GM12801 (cell line): Measurements from ENCODE around the gene CDIPT.

Experiments used
- CTCF ChIP-seq: IDR thresholded peaks from one replicate; pipeline ENCODE4 v1.5.1; 2011; ENCODE audit warnings: control low read depth; ENCODE audit not compliant: insufficient read length; ENCODE audit errors: extremely low read depth

CDIPT gene

GRCh38 chr16:29862383-29862883 is 593 bp downstream of the CDIPT start:
- TF ChIP-seq CTCF, result no peak

DNA sequence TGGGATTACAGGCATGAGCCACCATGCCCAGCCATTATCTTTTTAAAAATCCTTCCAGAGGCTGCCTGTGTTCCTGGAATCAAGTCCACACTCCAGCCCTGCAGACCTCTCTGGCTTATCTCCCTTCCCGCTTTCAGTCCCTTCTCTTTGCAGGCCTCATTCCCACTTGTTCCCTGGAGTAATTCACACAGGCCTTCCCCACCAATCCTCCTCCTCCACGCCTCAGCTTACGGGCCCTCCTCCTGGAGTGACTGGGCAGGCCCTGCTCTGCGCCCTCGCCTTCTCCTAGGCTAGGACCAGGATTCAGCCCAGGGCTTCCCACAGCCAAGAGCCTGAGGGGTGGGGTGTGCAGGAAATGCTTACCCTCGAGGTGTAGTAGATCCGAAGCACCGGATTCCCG is 2.8 kb downstream of the CDIPT start:
- no peak for TF ChIP-seq CTCF

GRCh38 chr16:29858974-29859373 is 4.1 kb downstream of the CDIPT start:
- no peak for TF ChIP-seq CTCF

GRCh38 chr16:29858149-29858849 is 4.7 kb downstream of the CDIPT start:
- no peak for TF ChIP-seq CTCF

DNA sequence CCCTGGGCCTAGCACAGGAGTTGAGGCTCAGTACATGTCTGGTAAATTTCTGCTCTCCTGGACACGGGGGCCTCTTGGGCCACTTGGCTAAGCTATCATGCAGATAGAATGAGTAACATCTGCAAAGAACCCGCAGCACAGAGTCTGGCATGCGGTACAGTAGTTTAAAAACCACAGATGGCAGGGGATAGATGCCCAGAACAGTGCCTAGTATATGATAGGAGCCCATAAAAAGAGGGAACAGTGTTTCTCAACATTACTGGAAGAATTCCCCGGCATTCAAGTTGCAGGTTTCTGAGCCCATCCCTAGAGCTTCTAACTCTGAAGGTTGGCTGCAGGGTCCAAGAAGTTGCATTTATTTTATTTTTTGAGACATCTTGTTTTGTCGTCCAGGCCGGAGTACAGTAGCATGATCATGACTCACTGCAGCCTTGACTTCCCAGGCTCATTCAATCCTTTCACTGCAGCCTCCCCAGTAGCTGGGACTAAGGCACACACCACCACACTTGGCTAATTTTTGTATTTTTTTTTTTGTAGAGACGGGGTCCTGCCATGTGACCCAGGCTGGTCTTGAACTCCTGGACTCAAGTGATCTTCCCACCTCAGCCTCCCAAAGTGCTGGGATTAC is 5.8 kb downstream of the CDIPT start:
- TF ChIP-seq CTCF, result no peak

GRCh38 chr16:29854520-29855100 is 8.4 kb downstream of the CDIPT start:
- no peak for TF ChIP-seq CTCF

GRCh38 chr16:29852654-29853053 is 10.4 kb downstream of the CDIPT start:
- no peak for TF ChIP-seq CTCF
